Measurements from ENCODE around the gene TMEM204.
"Not testable (repeated sequence)": the region's sequence is repeated elsewhere in the genome, so short reads cannot be mapped to it uniquely, and the experiment has no call there.

The TMEM204 gene

GRCh38 chr16:1559446-1559975 lies 26.0 kb downstream of the TMEM204 start:
- no peak for DNase-seq (ENCODE audit: low read depth)

- no peak for DNase-seq (ENCODE audit: low read depth)
Measured at GRCh38 chr16:1560153-1560552, 26.7 kb downstream of the TMEM204 start.

GRCh38 chr16:1560866-1561265 lies 27.4 kb downstream of the TMEM204 start:
- DNase-seq (ENCODE audit: low read depth) = no peak

- DNase-seq (ENCODE audit: low read depth) = no peak
Measured at GRCh38 chr16:1561266-1561665, 27.8 kb downstream of the TMEM204 start.

DNA sequence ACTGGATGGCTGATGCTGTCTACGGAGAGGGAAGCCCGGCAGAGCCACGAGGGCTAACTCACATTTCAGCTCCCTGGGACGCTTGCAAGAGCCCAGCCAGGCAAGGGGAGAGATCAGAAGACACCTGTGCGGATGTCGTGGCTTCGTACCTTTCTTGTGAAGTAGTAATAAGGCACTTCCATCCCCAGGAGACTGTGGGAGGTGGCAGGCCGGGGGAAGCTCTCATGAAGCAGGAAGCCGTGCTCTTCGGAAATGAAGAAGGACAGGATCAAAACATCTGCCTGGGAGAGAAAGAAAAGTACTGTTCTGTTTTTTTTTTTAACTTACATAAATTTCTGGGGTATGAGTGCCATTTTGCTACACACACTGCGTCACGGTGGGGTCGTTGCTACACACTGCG lies 28.4 kb downstream of the TMEM204 start:
- no peak for DNase-seq (ENCODE audit: low read depth)

DNA sequence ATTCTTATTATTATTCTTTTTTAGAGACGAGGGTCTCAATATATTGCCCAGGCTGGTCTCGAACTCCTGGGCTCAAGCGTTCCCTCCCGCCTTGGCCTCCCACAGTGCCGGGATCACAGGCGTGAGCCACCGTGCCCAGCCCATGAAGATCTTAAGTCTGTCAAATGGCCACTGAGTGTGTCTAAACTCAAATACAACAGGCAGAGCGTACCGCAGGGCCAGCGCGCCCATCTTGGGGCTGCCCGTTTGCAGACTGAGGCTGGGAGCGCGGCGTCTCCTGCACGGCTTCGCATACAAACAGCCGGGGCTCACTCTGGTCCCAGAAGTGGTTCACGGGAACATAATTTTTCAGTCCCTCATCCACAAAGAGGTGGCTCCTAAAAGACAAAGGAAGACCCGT lies 30.3 kb downstream of the TMEM204 start:
- no peak for DNase-seq (ENCODE audit: low read depth)

DNA sequence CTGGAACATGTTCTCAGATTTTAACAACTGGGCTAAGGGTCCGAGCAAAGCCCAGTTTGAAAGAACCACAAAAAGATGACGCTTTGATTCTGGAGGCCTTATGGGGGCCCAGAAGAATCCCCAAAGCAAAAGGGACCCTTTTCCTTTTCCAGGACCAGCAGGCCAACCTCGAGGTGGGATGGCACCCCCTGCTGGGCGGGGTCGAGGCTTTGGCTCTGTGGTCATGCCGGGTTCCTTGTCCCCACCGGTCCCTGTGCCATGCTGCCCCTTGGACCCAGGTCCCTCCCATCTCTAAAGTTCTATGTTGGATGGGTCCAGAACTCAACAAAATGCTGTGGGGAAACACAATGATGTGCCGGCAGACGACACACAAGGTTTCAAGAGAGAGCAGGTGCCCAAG lies 30.9 kb downstream of the TMEM204 start:
- DNase-seq (ENCODE audit: low read depth) = no peak

GRCh38 chr16:1565083-1565805 lies 31.8 kb downstream of the TMEM204 start:
- DNase-seq (ENCODE audit: low read depth) = no peak

DNA sequence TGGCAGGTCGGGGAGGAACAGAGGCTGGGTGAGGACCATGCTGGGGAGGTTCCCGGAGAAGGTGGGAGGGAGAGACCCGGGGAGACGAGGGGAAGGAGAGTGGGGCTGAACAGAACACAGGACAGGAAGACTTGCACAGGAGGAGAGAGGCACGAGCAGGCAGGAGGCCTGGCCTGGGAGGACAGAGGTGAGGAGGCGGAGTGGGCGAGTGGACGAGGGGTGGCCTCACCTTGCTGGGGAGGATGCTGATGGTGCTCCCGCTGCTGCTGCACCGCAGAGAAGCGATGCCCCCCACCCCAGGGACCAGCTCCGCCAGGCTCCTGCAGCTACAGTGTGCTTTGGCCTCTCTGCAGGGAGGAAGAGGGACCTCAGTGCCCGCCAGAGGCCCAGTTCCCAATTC lies 34.5 kb downstream of the TMEM204 start:
- DNase-seq (ENCODE audit: low read depth) = no peak

GRCh38 chr16:1571012-1571671 lies 37.7 kb downstream of the TMEM204 start:
- no peak for DNase-seq (ENCODE audit: low read depth)

DNA sequence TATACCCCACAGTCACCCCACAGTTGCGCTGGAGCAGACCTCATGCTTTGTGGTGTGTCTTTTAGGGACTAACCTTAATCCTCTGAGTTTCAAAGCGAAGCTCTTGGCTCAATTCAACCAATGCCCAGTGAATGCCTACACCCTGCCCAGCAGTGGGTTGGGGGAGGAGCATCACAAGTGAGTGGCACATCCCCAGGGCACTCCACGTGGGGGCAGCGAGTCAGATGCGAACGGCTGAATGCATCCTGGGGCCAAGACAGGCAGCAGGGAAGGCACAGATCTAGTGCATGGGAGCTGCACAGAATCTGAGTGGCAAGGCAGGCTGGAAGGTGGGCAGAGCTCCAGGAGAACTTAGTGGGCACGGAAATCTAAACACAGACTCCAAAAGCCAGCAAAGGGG lies 39.2 kb downstream of the TMEM204 start:
- no peak for DNase-seq (ENCODE audit: low read depth)

GRCh38 chr16:1573301-1573700 lies 39.8 kb downstream of the TMEM204 start:
- DNase-seq (ENCODE audit: low read depth) = no peak

DNA sequence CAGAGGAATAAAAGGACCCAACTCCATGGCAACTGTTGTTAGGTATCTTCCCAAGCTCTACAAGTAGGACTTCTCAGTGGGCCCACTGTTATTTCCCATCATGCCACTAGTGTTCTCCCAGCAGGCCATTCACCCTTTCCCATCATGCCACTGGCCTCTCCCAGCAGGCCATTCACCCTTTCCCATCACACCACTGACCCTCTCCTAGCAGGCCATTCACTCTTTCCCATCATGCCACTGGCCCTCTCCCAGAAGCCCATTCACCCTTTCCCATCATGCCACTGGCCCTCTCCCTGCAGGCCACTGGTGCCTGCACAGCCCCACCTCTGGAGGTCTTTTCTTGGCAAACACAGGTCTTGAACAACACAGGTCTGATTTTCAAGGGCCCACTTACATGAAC lies 42.1 kb downstream of the TMEM204 start:
- DNase-seq (ENCODE audit: low read depth) = no peak

DNA sequence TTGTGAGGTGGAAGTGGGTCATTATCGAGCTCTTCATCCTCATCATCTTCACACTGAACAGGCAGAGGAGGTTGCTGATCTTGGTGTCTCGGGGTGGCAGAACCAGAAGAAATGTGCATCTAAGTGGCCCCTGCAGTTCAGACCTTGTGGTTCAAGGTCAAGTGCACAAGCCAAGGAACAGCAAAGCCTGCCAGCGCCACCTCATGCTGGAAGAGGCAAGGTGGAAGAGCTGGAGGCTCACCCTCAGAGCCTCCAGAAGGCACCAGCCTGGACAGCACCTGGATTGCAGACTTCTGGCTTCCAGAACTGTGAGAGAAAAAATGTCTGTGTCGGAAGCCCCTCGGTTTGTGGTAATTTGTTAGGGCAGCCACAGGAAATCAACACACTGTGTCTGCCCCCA lies 45.7 kb downstream of the TMEM204 start:
- no peak for DNase-seq (ENCODE audit: low read depth)

DNA sequence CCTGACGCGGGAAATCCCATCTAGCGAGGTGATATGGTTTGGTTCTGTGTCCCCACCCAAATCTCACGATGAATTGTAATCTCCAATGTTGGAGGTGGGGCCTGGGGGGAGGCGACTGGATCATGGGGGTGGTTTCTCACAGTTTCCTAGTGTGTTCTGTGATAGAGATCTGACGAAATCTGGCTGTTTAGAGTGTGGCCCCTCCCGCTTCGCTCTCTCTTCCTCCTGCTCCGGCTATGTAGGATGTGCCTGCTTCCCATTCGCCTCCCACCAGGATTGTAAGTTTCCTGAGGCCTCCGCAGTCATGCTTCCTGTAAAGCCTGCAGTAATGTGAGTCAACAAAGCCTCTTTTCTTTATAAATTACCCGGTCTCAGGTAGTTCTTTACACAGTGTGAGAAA lies 46.8 kb downstream of the TMEM204 start:
- no peak for DNase-seq (ENCODE audit: low read depth)

GRCh38 chr16:1580956-1581355 lies 47.5 kb downstream of the TMEM204 start:
- DNase-seq (ENCODE audit: low read depth) = no peak

DNA sequence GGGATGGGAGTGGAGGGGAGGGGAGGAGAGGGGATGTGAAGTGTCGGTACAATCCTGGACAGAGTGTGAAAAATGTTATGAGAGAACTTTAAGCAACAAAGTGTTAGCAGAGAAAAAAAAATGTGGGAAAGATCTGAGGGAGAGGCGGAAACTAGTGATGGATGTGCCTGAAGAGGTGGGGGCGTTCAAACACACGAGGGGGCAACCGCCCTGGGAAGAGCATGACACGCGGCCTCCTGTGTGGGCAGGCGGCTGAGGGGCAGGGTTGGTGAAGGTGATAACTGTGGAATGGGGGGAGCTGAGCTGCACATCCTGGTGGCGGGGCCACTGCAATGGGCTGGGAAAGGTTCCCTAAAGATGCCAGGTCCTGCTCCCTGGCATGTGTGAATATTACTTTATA lies 48.3 kb downstream of the TMEM204 start:
- DNase-seq (ENCODE audit: low read depth) = no peak

DNA sequence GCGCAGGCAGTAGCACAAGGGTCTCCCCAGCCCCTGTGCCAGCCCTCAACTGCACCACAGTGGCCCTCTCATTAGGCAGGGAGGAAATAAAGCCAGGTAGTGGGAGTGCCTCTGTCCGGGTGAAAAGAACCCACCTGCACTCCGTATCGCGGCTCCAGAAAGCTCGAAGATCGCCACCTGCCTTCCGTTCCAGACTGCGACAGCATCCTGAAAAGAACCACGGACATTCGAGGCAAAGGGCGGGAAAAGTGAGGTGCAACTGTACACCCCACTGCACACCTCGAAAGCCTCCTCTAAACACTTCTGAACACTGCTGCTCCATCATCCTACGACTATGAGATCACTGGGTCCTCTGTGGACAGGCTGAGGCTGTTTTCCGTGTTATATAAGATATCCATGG lies 49.7 kb downstream of the TMEM204 start:
- no peak for DNase-seq (ENCODE audit: low read depth)

DNA sequence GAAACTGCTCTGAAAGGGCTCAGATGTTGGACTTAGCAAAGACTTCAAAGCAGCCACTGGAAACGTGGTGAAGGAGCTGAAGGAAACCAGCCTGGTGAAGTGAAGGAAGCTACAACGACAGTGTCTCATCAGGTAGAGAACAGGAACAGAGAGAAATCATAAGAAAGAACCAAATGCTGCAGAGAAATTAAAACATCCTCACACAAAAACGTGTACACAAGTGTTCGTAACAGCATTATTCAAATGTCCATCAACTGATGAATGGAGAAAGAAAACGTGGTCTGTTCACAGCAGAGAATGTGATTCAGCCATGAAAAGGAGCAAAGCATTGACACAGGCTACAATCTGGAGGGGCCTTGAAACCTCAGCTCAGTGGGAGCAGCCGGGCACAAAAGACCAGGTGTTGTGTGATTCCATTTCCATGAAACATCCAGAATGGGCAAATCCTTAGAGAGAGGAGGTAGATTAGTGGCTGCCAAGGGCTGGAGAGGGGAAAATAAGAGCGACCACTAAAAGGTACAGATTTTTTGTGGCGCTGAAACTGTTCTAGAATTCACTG lies 51.5 kb downstream of the TMEM204 start:
- DNase-seq (ENCODE audit: low read depth) = no peak

DNA sequence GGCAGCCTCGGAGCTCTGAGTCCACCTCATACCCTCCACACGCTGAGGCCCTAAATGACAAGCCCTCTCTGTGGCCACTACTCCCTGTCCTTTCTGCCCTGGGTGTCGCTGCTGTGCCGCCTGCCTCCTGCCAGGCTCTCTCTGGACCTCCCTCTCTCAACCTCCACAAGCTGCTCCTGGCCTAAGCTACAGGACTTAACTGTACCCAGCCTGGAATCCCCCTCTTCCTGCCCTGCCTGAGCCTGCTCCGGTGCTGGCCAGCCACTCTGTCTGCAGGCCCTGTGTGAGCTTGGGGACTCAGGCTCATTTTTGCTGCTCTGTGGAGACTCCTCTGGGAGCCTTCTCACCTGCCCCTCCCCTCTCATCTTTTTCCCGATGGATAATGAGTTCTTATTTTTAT lies 56.9 kb downstream of the TMEM204 start:
- DNase-seq (ENCODE audit: low read depth) = no peak

DNA sequence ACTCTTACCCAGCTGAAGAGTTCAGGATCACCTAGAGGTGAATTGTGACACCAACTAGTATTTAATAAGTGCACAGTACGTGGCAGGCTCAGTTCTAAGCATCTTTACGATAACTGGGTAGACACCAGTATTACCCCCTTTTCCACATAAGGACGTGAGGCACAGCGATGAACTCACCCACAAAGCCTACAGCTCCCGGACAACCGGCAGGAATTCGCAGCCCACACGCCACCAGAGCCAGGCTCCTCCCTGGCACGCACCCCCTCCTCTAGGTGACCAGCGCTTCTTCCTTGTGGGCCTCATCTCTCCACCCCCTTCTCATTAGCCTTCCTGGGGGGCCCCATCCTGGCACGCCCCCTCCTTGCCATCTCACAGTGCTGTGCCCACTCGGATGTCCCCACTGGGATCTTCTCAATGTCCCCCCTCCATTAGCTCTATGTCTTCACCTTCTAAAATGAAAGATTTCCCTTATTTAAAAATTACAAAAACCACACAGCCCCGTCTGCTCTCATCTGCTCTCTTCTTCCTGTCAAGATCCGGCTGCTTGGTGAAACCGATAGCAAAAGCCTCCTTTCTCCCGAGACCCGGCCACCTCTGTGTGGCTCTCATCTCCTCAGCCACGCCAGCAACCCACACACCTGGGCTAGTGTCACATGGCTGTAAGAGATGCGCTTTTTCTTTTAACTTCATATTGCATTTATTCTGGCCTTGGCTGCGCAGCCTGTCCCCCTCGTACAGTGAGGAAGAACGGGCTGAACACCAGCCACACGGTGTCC lies 57.7 kb downstream of the TMEM204 start:
- no peak for DNase-seq (ENCODE audit: low read depth)

DNA sequence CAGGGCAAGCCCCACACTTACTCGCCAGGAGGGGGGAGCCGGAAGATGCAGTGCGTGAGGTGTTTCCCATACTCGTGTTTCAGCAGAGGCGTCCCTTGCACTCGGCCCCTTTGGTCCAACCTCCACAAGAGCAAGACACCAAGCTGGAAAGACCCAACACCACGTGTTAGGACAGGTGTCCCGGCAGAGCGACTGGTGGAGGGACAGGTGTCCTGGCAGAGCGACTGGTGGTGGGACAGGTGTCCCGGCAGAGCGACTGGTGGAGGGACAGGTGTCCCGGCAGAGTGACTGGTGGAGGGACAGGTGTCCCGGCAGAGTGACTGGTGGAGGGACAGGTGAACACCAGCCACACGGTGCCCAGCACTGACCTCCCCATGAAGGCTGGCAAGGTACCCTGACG lies 59.0 kb downstream of the TMEM204 start:
- DNase-seq (ENCODE audit: low read depth) = no peak

DNA sequence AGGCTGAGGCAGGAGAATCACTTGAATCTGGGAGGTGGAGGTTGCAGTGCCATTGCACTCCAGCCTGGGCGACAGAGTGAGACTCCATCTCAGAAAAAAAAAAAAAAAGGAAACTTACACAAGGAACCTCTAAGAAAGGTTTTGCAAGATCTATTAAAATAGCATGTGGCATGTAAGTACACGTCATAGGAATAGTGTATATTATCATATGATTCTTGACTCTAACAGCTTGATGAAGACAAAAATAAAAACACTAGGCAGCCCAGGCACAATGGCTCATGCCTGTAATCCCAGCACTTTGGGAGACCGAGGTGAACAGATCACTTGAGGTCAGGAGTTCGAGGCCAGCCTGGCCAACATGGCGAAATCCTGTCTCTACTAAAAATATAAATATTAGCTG lies 62.0 kb downstream of the TMEM204 start:
- not testable (repeated sequence) for DNase-seq (ENCODE audit: low read depth)

Measured in activated gamma-delta T cell treated with anti-CD3 and anti-CD28 coated beads, Interleukin-2, amount 50 U/mL, for 16 hours (primary cell).